Measurements from ENCODE around the gene DUSP8.

Gene DUSP8

DNA sequence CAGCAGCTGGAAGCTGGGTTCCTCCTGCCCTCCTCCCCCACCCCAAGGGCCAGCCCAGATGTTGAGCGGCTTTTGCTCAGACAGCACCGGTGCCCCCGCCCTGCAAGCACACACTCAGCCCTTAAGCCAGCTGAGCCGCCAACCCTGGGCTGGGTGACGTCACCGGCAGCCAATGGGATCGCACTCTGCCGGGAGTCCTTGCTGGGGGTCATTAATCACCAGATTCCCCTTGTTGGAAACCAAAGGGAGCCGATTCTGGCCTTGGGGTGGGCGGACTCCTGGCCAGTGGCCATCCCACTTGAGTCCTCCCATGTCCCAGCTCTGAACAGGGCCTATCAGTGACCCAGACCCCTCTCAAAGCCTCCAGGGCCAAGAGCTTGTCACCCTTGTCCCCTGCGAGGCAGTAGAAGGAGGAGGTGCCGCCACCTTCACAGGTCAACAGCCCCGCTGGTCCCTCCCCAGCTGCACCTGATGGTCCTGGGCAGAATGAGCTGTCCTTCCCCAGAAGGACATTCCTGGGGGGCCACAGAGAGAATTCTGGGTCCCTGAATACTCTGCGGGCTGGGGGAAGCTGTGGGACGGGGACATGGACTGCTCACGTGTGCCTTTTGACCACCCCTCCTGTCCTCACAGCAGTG lies 7.4 kb downstream of the DUSP8 start (continued):
- TF ChIP-seq MEIS1 (CRISPR knock-in tag; IDR thresholded peaks at IDR 0.05; ENCODE audit: borderline replicate concordance) (peak; percentile 81; the same call in 1 of the 2 replicates), HIC1 (tag by site-specific recombination; IDR thresholded peaks at IDR 0.05) (peak; percentile 14; the same call in 1 of the 2 replicates), ZNF558 (tag by site-specific recombination; IDR thresholded peaks at IDR 0.05) (no peak), ZNF350 (tag by site-specific recombination; IDR thresholded peaks at IDR 0.05) (no peak), SP7 (tag by site-specific recombination; IDR thresholded peaks at IDR 0.05) (peak; percentile 70), EGR2 (tag by site-specific recombination; IDR thresholded peaks at IDR 0.05; ENCODE audit: low read depth) (no peak), ZNF473 (tag by site-specific recombination; IDR thresholded peaks at IDR 0.05) (no peak), GLIS1 (tag by site-specific recombination; IDR thresholded peaks at IDR 0.05) (peak; percentile 95), ZNF514 (tag by site-specific recombination; IDR thresholded peaks at IDR 0.05) (no peak), IKZF3 (tag by site-specific recombination; IDR thresholded peaks at IDR 0.05) (peak; percentile 34; the same call in 1 of the 2 replicates), FEZF1 (tag by site-specific recombination; IDR thresholded peaks at IDR 0.05) (no peak), HOXD13 (CRISPR knock-in tag; IDR thresholded peaks at IDR 0.05; ENCODE audit: borderline replicate concordance) (no peak), KLF8 (tag by site-specific recombination; IDR thresholded peaks at IDR 0.05) (peak; percentile 35; the same call in 1 of the 2 replicates), SP2 (tag by site-specific recombination; IDR thresholded peaks at IDR 0.05) (peak; percentile 87), ZEB2 (tag by site-specific recombination; IDR thresholded peaks at IDR 0.05) (peak; percentile 61; the same call in 1 of the 2 replicates)
- TF ChIP-seq, protein P1, sequence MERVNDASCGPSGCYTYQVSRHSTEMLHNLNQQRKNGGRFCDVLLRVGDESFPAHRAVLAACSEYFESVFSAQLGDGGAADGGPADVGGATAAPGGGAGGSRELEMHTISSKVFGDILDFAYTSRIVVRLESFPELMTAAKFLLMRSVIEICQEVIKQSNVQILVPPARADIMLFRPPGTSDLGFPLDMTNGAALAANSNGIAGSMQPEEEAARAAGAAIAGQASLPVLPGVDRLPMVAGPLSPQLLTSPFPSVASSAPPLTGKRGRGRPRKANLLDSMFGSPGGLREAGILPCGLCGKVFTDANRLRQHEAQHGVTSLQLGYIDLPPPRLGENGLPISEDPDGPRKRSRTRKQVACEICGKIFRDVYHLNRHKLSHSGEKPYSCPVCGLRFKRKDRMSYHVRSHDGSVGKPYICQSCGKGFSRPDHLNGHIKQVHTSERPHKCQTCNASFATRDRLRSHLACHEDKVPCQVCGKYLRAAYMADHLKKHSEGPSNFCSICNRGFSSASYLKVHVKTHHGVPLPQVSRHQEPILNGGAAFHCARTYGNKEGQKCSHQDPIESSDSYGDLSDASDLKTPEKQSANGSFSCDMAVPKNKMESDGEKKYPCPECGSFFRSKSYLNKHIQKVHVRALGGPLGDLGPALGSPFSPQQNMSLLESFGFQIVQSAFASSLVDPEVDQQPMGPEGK (tag by site-specific recombination; IDR thresholded peaks at IDR 0.05): peak; percentile 81
- TF ChIP-seq, protein P2, sequence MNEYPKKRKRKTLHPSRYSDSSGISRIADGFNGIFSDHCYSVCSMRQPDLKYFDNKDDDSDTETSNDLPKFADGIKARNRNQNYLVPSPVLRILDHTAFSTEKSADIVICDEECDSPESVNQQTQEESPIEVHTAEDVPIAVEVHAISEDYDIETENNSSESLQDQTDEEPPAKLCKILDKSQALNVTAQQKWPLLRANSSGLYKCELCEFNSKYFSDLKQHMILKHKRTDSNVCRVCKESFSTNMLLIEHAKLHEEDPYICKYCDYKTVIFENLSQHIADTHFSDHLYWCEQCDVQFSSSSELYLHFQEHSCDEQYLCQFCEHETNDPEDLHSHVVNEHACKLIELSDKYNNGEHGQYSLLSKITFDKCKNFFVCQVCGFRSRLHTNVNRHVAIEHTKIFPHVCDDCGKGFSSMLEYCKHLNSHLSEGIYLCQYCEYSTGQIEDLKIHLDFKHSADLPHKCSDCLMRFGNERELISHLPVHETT (tag by site-specific recombination; IDR thresholded peaks at IDR 0.05): 0 out of 2 replicates have a peak, but pooled peaks have one; percentile 44
- TF ChIP-seq, protein P3, sequence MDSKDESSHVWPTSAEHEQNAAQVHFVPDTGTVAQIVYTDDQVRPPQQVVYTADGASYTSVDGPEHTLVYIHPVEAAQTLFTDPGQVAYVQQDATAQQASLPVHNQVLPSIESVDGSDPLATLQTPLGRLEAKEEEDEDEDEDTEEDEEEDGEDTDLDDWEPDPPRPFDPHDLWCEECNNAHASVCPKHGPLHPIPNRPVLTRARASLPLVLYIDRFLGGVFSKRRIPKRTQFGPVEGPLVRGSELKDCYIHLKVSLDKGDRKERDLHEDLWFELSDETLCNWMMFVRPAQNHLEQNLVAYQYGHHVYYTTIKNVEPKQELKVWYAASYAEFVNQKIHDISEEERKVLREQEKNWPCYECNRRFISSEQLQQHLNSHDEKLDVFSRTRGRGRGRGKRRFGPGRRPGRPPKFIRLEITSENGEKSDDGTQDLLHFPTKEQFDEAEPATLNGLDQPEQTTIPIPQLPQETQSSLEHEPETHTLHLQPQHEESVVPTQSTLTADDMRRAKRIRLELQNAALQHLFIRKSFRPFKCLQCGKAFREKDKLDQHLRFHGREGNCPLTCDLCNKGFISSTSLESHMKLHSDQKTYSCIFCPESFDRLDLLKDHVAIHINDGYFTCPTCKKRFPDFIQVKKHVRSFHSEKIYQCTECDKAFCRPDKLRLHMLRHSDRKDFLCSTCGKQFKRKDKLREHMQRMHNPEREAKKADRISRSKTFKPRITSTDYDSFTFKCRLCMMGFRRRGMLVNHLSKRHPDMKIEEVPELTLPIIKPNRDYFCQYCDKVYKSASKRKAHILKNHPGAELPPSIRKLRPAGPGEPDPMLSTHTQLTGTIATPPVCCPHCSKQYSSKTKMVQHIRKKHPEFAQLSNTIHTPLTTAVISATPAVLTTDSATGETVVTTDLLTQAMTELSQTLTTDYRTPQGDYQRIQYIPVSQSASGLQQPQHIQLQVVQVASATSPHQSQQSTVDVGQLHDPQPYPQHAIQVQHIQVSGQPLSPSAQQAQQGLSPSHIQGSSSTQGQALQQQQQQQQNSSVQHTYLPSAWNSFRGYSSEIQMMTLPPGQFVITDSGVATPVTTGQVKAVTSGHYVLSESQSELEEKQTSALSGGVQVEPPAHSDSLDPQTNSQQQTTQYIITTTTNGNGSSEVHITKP (tag by site-specific recombination; IDR thresholded peaks at IDR 0.05): peak; percentile 84
